ENCODE data around the gene TACO1.

Gene TACO1

DNA sequence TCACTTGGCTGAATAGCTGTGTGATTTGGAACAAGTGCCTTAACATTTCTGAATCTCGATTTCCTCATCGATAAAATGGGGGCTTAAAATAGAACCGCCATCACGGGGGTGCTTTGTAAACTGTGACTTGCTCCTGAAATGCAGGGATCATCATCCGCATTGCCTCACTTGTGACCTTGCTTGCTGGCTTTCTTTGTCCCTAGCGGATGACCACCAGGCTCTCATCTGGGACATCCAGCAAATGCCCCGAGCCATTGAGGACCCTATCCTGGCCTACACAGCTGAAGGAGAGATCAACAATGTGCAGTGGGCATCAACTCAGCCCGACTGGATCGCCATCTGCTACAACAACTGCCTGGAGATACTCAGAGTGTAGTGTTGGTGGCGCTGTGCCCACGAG, 11.9 kb upstream of the TACO1 start:
- Histone ChIP-seq H4K20me1 (ENCODE audit: insufficient read depth) (0 out of 2 replicates have a peak, but pooled peaks cover 7% of the 10 kb centered on the region), H3K27me3 (ENCODE audit: insufficient read depth, low read depth) (no peaks in the 10 kb centered on the region), H3K4me3 (IDR thresholded peaks at IDR 0.05; ENCODE audit: insufficient read depth, low read depth, low read length) (no peak overlapping the region), H3K4me2 (no peak overlapping the region), H2AFZ (ENCODE audit: low read depth) (no peak overlapping the region), H3K36me3 (ENCODE audit: insufficient read depth) (no peaks in the 10 kb centered on the region), H3K9ac (no peak overlapping the region), H3K79me2 (ENCODE audit: insufficient read depth, low read depth) (no peaks in the 10 kb centered on the region), H3K4me1 (ENCODE audit: low read depth, poor library complexity, severe bottlenecking) (peaks cover 21% of the 10 kb centered on the region), H3K27ac (no peak overlapping the region)
- TF ChIP-seq, protein P1, sequence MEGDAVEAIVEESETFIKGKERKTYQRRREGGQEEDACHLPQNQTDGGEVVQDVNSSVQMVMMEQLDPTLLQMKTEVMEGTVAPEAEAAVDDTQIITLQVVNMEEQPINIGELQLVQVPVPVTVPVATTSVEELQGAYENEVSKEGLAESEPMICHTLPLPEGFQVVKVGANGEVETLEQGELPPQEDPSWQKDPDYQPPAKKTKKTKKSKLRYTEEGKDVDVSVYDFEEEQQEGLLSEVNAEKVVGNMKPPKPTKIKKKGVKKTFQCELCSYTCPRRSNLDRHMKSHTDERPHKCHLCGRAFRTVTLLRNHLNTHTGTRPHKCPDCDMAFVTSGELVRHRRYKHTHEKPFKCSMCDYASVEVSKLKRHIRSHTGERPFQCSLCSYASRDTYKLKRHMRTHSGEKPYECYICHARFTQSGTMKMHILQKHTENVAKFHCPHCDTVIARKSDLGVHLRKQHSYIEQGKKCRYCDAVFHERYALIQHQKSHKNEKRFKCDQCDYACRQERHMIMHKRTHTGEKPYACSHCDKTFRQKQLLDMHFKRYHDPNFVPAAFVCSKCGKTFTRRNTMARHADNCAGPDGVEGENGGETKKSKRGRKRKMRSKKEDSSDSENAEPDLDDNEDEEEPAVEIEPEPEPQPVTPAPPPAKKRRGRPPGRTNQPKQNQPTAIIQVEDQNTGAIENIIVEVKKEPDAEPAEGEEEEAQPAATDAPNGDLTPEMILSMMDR (conservative IDR thresholded peaks at IDR 0.05; ENCODE audit: low read depth, low read length): no peak

DNA sequence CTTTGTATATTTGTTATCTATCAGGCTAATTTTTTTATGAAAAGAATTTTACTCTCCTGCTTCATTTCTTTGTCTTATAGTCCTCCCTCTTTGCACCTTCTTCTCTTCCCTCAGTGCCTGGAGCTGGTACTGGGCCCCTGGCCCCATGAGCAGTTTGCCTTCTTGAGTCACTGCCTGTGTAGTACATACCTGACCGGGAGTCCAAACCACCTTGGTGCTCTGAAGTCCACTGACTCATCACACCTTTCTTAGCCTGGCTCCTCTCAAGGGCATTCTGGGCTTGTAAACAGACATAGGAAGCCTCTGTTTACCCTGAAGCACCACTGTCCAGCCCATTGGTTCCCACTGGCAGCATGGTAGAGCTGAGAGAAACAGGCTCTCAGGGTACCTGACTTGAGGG, 11.0 kb upstream of the TACO1 start:
- H3K4me2 ChIP-seq: no peak overlapping the region
- no peaks in the 10 kb centered on the region for H3K36me3 ChIP-seq (ENCODE audit: insufficient read depth)
- H2AFZ ChIP-seq (ENCODE audit: low read depth): no peak overlapping the region
- 0 out of 2 replicates have a peak, but pooled peaks cover 7% of the 10 kb centered on the region for H4K20me1 ChIP-seq (ENCODE audit: insufficient read depth)
- no peak overlapping the region for H3K9ac ChIP-seq
- TF ChIP-seq, protein P1 (conservative IDR thresholded peaks at IDR 0.05; ENCODE audit: low read depth, low read length): no peak
- H3K79me2 ChIP-seq (ENCODE audit: insufficient read depth, low read depth): no peaks in the 10 kb centered on the region
- no peak overlapping the region for H3K27ac ChIP-seq
- H3K4me1 ChIP-seq (ENCODE audit: low read depth, poor library complexity, severe bottlenecking): peaks cover 17% of the 10 kb centered on the region
- no peak overlapping the region for H3K4me3 ChIP-seq (IDR thresholded peaks at IDR 0.05; ENCODE audit: insufficient read depth, low read depth, low read length)
- H3K27me3 ChIP-seq (ENCODE audit: insufficient read depth, low read depth): no peaks in the 10 kb centered on the region

DNA sequence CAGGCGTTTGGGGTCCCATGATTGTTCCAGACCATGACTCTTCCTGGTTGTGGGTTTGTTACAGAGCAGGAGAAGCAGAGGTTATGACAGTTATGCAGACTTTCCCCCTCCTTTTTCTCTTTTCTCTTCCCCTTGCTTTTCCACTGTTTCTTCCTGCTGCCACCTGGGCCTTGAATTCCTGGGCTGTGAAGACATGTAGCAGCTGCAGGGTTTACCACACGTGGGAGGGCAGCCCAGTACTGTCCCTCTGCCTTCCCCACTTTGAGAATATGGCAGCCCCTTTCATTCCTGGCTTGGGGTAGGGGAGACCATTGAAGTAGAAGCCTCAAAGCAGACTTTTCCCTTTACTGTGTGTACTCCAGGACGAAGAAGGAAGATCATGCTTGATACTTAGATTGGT, 7.9 kb upstream of the TACO1 start:
- H2AFZ ChIP-seq (ENCODE audit: low read depth): no peak overlapping the region
- no peaks in the 10 kb centered on the region for H3K79me2 ChIP-seq (ENCODE audit: insufficient read depth, low read depth)
- H3K4me2 ChIP-seq: no peak overlapping the region
- H3K4me3 ChIP-seq (IDR thresholded peaks at IDR 0.05; ENCODE audit: insufficient read depth, low read depth, low read length): no peak overlapping the region
- H3K27ac ChIP-seq: no peak overlapping the region
- H3K27me3 ChIP-seq (ENCODE audit: insufficient read depth, low read depth): no peaks in the 10 kb centered on the region
- TF ChIP-seq, protein P1 (conservative IDR thresholded peaks at IDR 0.05; ENCODE audit: low read depth, low read length): no peak
- no peaks in the 10 kb centered on the region for H4K20me1 ChIP-seq (ENCODE audit: insufficient read depth)
- H3K9ac ChIP-seq: no peak overlapping the region
- peaks cover 2% of the 10 kb centered on the region for H3K4me1 ChIP-seq (ENCODE audit: low read depth, poor library complexity, severe bottlenecking)
- no peaks in the 10 kb centered on the region for H3K36me3 ChIP-seq (ENCODE audit: insufficient read depth)

DNA sequence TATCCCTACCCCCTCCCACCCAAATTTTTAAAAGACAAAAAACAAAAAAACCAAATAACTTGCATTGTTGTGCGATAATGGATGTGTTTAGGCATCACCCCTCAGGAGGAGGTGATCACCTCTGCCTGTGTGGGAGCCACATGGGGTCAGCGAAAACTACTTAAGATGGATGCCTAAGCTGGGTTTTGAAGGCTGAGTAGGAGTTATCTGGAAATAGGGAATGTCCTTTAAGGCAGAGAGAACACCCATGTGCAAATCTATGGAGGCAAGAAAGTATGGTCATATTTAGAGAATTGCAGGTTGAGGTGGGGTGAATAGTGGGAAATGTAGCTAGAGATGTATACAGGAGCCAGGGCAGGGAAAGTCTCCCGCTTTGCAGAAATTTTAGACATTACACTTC, 5.6 kb upstream of the TACO1 start:
- H3K27me3 ChIP-seq (ENCODE audit: insufficient read depth, low read depth): no peaks in the 10 kb centered on the region
- no peaks in the 10 kb centered on the region for H3K36me3 ChIP-seq (ENCODE audit: insufficient read depth)
- H3K79me2 ChIP-seq (ENCODE audit: insufficient read depth, low read depth): no peaks in the 10 kb centered on the region
- no peak overlapping the region for H3K9ac ChIP-seq
- H4K20me1 ChIP-seq (ENCODE audit: insufficient read depth): no peaks in the 10 kb centered on the region
- H3K27ac ChIP-seq: no peak overlapping the region
- no peak overlapping the region for H3K4me2 ChIP-seq
- TF ChIP-seq, protein P1 (conservative IDR thresholded peaks at IDR 0.05; ENCODE audit: low read depth, low read length): no peak
- H3K4me1 ChIP-seq (ENCODE audit: low read depth, poor library complexity, severe bottlenecking): peaks cover 9% of the 10 kb centered on the region
- no peak overlapping the region for H2AFZ ChIP-seq (ENCODE audit: low read depth)
- no peak overlapping the region for H3K4me3 ChIP-seq (IDR thresholded peaks at IDR 0.05; ENCODE audit: insufficient read depth, low read depth, low read length)

Data from KMS-11 (cell line).